GM19099 (cell line): ENCODE data around the gene PMEPA1.

Experiments
- POLR2A ChIP-seq: IDR thresholded peaks from 3 replicates; pipeline ENCODE4 v1.6.1; 2011; ENCODE audit warnings: low read depth; ENCODE audit not compliant: insufficient read length; ENCODE audit errors: extremely low read depth

Gene PMEPA1

DNA sequence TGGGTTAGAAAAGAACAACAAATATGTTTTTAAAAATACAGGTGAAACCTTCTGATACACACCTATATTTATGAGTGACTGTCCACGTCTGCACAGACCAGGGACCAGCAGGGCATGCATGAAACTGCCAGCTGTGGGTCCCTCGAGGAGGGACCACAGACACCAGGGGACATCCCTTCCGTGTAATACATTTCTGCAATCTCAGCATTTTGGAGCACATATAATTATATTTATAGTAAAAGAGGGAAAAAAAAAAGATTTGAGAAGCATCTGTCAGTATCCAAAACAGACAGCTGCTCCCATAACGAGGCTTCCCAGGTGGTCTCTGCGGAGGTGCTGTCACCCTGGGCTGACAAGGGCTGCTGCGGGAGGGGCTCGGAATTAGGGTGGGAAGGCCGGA, 40.2 kb downstream of the PMEPA1 start:
- no peak for TF ChIP-seq POLR2A

DNA sequence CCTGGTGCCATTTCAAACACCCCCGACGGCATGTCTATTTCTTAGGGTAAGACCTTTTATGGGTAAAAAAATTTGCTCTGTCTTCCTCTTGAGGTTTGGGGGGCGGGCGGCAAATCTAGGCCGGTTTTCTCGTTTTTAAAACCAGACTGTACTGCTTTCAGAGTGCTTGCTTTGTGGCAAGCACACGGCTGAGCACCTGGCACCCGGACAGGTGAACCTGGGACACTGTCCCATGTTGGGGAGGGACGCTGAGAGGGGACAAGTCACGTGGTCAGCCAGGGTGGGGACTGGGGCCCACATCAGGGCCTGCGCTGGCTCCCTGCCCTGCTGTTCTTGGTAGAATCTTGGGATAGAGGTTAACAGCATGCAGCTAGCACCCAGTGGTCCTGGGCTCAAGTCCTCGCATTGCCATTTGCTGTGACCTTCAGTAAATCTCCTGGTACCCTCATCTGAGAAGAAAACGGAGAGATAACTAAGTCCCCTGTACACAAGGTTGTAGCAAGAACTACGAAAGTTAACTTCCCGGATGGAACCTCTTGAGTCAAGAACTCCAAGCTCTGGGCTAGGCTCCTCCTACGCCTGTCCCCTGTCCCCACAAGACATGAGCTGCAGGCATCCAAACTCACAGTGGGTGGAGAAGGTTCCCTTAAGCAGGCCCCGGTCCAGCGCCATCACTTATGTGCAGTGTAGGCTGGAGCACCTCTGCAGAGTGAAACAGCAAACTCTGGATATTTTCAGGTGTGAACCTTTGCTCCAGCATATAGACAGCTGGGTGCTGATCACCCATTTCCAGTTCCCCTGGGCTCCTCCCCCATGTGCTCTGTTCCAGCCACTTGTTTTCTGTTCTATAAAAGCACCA, 41.7 kb downstream of the PMEPA1 start:
- no peak for TF ChIP-seq POLR2A

DNA sequence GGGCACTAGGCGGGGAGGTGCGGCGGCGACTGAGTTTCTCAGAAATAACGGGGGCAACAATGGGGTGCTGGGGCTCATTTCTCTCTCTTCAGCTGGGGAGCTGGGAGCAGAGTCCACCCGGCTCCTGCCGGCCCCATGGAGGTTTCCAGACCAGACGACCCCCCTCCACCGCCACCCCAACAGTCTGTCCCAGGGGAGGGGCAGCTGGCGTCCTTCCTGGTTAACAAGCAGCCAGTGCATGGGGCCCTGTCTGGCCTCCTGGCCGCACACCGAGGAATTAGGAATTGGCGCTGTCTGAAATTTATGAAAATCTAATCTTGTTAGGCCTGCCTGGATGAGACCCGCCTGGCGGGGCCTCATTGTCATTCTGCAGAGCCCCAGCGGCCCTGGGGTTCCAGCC, 42.4 kb downstream of the PMEPA1 start:
- TF ChIP-seq POLR2A: no peak

DNA sequence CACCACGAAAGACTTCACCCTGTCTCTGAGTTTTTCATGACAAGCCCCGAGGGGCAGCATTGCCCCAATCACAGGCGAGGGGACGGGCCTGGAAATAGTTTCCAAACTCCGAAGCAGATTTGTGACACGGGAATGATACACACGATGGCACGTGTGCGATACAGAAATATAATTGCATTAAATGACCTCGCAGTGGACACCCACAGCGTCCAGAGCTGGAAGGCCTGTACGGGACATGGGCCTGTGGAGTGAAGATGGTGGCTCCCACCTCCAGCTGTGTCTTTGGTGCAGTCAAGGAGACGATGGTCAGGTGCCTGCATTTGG, 43.0 kb downstream of the PMEPA1 start:
- no peak for TF ChIP-seq POLR2A

GRCh38 chr20:57666106-57666833, 43.5 kb downstream of the PMEPA1 start:
- no peak for TF ChIP-seq POLR2A

- no peak for TF ChIP-seq POLR2A
These were observed 44.2 kb downstream of the PMEPA1 start for GRCh38 chr20:57665589-57665971.

GRCh38 chr20:57664924-57665588, 44.8 kb downstream of the PMEPA1 start:
- no peak for TF ChIP-seq POLR2A

- no peak for TF ChIP-seq POLR2A
These were observed 45.3 kb downstream of the PMEPA1 start for GRCh38 chr20:57664476-57664875.

GRCh38 chr20:57663681-57664451, 45.9 kb downstream of the PMEPA1 start:
- no peak for TF ChIP-seq POLR2A

DNA sequence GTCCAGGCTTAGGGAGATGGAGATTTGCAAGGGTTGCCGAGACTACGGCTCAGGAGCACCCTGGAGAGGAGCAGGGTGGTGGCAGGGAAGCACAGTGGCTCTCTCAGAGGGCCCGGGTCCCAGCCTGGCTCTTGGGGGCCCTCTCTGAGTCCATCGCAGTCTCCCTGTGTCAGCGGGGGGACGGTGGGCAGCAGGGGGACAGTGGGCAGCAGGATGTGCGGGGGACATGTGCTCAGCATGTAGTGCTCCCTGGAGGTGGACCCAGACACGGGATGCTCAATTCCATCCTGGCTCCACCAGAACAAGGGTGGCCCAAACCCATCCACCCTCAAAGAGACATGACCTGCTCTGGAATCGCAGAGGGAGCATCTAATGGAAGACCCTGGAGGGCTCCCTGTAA, 46.6 kb downstream of the PMEPA1 start:
- no peak for TF ChIP-seq POLR2A

GRCh38 chr20:57662456-57663240, 47.2 kb downstream of the PMEPA1 start:
- TF ChIP-seq POLR2A: no peak

GRCh38 chr20:57661746-57662455, 47.9 kb downstream of the PMEPA1 start:
- TF ChIP-seq POLR2A: no peak

DNA sequence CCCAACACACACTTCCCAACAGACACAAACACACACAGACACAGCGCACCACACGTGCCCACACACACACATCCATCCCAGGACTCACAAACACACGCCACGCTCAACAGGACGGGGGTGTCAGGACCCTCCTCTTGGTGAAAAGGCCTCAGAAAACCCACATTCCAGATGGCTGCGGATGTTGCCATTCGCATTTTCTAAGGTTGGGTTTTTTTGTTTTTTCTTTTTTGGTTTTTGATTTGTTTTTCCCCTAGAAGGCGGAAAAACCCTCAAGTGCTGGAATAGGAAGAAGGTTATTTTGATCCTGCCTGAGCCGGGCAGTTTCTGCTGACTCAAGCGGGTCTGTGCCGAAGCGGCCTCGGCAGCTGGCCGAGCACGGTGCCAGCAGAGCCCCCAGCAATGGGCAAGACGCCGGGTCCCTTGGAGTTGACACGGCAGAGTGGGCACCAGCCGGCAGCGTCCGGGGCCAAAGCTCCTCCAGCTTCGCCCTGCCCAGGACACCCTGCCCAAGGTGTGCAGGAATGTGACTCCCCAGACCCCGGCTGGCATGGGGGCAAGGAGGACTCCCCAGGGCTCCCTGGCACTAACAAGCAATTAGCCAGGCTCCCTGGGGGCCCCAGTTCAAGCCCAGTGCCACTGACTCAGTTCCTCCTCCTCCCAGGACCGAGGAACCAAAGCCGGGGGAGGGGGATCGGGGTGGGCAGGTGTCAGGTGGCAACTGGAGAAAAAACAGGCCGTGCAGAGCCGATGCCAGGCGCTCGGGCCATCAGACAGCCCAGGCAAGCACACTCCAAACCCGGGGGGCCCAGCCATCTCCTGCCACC, 48.7 kb downstream of the PMEPA1 start:
- TF ChIP-seq POLR2A: no peak
